ENCODE data around the gene SYT8.

SYT8 gene

DNA sequence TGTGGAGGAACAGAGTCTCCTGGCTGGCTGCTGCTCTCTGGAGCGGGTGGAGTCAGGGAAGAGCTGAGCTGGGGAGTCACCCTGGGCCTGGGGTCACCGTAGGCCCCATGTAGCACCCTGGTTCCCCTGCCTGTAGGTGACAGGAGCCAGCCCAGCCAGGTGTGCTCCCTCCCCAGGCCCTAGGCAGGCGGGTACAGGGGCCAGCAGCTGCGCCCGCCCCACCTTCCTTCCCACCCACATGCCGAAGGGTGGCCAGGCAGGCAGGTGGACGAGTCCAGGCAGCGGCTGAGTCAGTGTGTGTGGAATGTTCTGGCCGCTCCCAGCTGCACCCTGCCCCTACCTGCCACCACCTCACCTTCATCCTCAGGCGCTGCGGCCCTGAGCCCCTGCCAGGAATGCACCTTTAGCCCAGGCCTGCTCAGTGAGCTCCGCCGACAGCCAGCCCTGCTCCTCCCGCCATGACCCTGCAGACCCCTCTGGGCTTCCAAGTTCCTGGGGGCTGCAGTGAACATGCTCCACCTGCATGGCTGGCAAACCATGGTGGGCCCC is 654 bp upstream of the SYT8 start:
- DNase-seq: no peak

- no peak for DNase-seq
Observed at GRCh38 chr11:1835671-1836010, 851 bp downstream of the SYT8 start.

- DNase-seq: no peak
Observed at GRCh38 chr11:1836011-1836945, 1.5 kb downstream of the SYT8 start.

GRCh38 chr11:1837171-1838076 is 2.6 kb downstream of the SYT8 start:
- DNase-seq: peak; percentile 78

DNA sequence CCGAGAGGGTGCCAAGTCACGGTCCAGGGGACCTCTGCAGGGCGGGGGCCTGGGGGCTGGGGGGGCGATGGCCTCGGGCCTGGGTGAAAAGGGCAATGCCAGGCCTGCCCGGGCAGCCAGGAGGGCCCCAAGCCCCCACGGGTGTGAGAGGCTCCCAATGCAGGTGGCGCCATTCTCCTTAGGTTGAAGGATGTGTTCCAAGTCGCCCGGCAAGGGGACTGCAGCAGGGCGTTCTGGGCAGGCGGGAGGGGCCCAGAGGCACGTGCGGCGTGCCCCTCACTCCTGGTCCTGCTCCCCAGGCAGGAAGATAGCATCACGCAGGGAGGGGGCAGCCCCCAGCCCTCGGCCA is 3.3 kb downstream of the SYT8 start:
- DNase-seq: no peak

DNA sequence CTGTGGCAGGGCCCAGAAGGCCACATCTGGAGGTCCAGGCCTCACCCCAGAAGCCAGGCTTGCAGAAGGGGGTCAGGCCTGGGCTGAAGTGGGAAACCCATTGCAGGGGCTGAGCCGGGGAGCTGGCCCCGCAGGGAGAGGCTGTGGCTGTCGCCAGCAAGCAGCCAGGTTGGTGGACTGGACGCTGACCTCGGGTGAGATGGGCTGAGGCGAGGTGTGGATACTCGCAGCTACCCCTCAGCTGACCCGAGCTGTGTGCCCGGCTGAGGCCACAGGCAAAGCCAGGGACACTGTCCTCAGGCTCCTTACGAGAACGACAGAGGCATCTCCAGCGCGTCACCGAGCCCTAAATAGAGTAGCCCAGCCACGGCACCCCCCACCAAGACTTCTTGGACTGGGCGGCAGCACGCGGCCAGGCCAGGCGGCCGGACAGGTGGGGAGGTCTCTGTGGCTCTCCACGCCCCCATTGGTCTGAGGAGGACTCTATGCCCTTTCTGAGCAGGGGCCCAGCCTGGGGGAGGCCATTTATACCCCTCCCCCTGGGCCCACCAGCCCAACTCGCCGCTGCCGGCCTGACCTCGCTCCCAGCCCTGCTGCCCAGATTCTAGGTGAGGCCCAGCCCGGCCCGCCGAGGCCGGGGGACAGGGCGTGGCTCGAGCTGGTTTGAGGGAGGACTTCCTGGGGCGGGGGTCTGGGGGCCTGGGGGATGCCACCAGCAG is 3.8 kb downstream of the SYT8 start, which contains the start of gene TNNI2:
TNNI2 (plus strand) TSS at position 556 of the 719 bp plus-strand sequence. CDS start 716 bp downstream, outside the sequence.
- DNase-seq: no peak

DNA sequence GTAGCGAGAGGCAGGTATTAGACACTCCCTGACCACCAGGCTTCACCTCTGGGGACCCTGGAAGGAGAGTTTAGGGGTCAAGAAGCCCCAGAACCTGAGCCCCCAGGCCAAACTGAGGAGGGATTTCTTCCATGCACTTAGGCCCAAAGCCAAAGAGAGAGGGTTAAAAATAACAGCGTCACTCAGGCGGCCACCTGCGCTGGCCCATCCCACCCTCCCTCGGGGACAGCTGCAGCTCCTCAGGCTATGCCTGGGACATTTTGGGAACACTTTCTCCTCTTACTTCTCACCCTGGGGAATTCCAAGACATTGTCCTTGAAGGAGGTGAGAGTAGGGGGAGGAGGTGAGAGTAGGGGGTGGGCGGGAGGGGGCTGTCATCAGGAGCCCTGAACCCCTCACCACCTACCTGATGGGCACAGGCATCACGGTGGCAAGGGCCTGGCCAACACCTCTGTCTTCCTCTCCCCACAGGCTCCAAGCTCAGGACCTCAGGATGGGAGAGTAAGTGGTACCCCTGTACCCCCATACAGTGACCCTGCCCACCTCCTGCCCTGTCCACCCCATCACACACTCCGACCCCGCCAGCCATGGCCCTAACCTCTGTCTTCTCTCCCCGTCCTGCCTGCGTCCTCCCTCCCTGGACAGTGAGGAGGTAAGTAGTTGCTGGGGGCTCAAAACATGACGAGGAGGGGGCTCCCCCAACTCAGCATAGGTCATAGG is 4.6 kb downstream of the SYT8 start:
- no peak for DNase-seq

DNA sequence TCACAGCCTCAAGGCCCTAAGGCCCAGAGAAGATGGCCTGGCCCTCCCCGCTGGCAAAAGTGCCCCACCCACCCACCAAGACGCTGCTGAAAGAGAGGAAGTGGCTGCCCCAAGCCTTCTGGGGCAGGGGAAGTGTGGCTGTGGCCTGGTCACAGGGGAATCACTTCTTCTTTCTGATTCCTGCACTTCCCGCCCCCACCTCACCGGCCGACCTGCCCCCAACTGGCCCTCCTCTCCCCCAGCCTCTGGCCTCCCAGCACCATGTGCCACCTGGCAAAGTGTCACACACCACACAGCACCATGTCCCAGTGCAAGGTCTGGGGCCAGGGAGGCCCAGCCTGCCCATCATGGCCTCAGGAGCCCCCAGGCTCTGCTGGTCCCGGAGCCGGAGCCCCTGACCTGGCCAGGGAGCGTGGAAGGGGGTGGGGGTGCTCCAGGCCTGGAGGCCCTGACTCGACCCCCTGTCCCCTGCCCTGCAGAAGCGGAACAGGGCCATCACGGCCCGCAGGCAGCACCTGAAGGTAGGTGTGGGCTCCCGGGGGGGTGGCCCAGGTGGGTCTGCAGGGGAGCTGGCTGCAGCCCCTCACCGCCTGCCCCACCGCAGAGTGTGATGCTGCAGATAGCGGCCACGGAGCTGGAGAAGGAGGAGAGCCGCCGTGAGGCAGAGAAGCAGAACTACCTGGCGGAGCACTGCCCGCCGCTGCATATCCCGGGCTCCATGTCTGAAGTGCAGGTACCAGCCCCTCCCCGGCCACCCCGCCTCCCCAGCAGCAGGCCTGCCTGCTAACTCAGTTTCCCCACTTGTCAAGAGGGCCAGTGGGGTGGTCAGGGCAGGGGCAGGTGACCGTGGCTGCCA is 5.4 kb downstream of the SYT8 start:
- DNase-seq: no peak

GRCh38 chr11:1840780-1841480 is 6.1 kb downstream of the SYT8 start:
- no peak for DNase-seq

DNA sequence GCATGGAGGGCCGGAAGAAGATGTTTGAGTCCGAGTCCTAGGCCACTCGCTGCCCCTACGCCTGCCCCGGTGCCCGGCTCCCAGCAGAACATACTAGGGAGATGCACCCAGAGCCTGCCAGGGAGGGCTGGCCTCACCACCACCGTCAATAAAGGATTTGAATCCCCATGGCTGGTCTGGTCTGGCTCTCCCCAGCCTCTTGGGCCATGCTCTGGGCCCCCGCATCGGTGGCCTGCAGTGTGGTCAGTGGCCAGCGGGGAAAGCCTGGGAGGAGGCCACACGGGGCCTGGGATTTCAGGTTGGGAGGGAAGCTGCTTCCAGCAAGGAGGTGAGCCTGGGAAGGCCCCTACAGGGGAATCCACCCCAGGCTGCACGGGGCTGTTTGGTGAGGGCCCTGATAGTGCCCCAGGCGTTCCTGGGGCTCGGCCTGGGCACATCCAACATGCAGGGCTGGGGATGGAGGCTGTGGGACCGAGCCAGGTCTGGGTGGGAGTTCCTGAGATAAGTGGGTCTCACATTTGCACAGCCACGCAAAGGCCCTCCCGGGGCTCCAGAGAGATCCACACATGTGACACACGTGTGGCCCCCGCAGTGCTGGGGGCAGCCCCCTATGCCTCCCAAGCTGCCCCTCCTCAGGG is 6.8 kb downstream of the SYT8 start:
- DNase-seq: no peak

DNA sequence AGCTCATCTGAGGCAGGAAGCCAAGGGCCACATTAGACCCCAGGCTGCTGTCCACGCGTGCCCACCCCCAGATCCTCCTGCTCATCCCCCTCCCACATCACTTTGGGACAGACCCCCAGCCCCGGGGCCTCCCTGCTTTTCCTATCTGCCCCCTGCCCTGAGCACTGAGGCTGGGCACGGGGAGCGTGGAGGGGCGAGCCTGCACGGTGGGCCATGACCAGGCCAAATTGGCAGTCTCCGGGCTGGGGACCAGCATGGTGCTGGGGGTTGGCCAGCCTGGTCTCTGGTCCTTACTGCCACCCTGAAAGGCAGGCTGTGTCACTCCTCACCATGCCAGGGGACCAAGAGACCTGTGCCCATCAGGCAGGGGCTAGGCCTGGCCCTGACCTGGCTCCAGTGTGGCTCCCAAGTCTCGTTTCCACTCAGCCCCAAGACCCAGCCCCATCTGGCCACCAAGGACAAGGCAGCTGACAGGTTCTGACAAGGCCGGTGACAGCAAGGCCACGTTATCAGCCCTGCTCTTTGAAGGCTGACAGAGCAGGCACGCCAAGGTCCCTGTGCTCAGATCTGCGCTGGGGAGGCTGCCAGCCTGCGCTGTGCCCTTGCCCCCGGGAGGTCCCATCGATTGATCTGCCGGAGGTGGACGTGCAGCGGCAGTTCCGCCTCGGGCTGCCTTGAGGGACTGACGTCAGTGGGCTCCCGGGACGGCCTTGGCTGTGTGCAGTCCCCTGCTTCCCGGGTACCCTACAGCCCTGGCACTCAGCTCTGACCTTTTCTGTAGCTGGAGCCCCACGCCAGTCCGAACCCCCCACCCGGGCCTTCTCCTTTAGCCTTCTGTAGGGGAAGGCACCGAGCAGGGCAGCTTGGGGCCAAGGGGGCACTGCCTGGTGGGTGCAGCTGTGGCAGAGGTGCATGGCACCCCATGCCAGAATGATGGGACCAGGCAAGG is 7.6 kb downstream of the SYT8 start:
- no peak for DNase-seq

GRCh38 chr11:1843098-1843473 is 8.3 kb downstream of the SYT8 start:
- DNase-seq: no peak

GRCh38 chr11:1843796-1844195 is 9.0 kb downstream of the SYT8 start:
- DNase-seq: no peak

DNA sequence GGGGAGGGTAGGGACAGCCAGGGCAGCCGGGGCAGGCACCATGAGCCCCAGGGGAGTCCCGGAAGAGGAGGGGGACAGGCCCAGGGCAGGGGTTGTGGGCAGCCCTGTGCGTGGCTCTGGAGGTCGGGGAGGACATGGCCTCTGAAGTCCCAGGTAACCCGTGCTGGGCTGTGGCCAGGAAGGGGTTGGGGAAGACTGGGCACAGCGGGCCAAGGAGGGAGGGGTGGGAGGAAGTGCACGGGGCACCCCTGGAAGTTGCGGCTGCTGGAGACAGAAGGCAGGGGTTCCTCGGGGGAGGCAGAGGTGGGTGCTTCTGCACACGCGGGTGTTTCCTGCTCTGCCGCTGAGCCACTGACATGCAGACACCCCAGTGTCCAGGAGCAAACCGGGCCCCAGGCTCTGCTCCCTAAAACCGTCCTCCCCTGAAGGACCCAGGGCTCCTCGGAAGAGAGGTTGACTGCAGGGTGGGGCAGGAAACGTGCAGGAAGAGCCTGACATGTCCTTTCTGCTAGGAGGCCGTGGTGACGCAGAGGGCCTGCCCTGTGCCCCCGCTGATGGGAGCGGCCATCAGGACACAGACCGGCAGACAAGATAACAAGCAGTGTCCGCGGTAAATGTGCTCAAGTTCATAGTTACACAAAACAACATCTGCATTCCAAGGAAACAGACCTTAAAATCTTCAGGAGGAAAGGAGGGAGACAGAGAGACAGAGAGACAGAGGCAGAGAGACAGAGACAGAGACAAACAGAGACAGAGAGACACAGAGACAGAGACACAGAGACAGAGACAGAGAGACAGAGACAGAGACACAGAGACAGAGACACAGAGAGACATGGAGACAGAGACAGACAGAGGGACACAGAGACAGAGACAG is 9.7 kb downstream of the SYT8 start:
- no peak for DNase-seq

DNA sequence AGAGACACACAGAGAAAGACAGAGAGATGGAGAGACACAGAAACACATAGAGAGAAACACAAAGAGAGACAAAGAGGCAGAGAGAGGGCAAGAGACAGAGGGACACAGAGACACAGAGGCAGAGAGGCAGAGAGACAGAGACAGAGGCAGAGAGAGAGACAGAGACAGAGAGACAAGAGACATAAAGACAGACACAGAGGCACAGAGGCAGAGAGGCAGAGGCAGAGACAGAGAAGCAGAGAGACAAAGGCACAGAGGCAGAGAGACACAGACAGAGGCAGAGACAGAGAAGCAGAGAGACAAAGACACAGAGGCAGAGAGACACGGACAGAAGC is 10.3 kb downstream of the SYT8 start:
- DNase-seq: no peak

GRCh38 chr11:1845561-1846452 is 11.0 kb downstream of the SYT8 start:
- DNase-seq: no peak

DNA sequence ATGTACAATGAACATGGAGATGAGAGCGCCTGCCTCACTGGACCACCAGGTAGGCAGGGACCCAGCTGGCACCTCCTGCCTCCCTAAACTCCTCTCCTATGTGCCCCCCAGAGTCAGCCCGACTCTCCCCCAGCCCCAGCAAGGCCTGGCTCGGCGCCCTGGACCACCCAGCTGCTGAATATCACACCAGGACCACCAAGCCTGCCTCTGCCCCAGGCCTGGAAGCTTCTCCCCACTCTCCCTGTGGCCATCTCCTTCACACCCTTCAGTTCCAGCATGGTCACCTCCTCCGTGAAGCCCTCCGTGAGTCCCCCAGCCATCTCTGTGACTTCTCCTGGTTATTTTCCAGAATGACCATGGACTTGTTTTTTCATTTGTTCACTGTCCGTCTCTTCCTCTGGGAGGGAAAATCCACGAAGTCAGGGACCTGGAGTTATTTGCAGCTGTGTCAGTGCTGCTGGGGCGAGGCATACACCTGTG is 11.7 kb downstream of the SYT8 start:
- DNase-seq: no peak
